ENCODE data around the gene NT5E.

The NT5E gene

DNA sequence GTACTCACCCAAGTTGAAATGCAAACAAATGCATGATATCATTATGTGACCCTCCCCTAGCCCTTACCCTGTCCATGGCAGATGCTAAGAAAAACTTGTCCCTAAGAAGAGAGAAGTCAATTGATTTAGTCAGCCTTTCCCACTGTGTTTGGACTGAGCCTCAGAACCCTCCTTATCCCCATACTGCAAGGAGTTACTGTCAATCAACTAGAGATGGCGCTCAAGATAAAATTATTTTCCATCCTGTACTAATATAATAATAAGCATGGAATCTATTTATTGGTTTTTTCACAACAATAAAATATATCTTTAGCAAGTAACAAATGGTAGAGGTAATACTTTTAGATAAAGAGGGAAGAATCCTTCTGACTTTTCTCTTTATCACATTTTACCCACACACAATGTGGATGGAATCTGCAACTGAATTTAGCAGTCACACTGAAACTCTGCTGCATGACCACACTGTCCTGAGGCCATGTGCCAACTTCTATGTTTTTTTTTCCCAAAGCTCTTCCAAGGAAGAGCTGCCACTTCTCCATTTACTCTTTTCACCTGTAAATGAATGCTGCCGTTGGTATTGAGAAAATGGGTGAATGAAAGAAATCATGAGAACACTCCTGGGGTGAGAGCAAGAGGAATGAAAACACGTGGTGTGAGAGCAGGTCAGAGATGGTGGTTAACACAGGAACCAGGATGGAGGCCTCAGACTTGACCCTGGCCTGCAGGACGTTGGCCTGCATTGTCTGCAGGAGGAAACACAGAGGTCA lies 10.5 kb downstream of the NT5E start:
- no peak for DNase-seq (ENCODE audit: low read depth)

DNA sequence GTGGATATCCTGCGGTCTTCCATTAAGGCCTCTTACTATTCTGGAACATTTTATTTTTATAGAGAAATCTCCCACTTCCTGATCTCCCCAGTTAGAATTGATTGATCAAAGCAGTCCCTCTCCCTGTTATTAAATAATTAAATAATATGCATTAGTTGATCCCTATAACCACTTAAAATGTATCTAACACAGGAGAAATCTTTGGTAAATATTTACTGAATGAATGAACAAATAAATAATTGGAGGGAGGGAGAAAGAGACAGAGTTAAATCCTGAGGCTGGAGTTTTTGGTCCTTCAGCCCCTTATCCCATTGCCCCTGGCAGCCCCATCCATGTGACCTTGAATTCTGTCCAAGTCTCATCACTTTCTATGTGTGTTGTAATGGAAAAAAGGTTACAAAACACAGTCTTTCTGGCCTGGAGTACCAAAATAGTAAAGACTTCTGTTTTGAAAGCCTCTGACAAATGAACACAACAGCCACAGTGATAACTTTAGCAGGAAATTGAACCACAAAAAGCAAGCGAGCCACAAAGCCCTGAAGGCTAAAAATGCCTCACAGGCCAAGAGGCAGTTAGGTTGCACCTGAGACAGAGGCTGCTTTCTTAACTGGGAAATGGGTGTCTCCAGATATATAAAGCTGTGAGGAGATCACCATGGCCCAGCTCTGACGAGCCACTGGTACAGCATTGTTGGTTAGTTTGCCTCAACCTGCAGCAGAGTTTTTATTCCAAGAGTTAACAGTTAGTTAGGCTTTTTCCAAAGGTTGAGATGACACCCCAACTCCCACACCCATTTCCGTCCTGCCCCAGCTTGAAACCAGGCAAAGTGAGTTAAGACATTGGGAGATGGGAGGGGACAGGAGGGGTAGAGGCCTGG lies 11.3 kb downstream of the NT5E start:
- DNase-seq (ENCODE audit: low read depth), result no peak

DNA sequence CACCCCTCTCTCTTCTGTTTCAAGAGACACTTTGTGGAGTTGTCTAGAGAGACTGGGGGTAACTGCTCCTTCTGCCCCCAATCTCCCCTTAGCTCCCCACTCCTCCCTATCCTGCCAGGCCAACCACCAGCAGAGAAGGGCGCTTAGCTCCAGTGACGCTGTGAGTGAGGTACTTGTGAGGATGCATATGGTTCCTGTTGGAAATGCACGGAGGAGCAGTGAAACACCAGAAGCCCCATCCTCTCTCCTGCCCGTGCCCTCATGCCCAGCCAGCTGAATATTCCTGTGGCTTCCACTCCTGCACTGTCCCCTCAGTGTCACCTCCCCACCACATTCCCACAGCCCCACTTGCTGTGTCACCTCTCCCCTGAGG lies 11.9 kb downstream of the NT5E start:
- no peak for DNase-seq (ENCODE audit: low read depth)

DNA sequence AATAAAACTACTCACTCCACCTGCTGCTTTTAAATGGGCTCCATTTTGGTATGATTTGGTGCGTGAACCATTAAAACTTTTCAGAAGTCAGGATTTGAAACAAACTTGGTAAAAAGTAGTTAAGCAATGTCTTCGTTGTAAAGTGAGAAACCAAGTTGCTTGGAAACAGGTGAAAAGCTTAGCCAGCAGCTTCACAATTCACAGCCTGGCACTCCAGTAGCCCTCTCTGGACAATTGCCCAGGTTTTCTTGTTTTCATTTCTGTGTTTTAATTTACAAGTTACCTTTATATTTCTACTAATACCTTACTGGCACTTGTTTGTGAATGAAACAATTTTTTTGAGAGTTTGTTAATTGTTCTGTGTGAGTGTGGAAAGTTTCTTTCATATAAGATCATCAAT lies 12.8 kb downstream of the NT5E start:
- DNase-seq (ENCODE audit: low read depth), result no peak

DNA sequence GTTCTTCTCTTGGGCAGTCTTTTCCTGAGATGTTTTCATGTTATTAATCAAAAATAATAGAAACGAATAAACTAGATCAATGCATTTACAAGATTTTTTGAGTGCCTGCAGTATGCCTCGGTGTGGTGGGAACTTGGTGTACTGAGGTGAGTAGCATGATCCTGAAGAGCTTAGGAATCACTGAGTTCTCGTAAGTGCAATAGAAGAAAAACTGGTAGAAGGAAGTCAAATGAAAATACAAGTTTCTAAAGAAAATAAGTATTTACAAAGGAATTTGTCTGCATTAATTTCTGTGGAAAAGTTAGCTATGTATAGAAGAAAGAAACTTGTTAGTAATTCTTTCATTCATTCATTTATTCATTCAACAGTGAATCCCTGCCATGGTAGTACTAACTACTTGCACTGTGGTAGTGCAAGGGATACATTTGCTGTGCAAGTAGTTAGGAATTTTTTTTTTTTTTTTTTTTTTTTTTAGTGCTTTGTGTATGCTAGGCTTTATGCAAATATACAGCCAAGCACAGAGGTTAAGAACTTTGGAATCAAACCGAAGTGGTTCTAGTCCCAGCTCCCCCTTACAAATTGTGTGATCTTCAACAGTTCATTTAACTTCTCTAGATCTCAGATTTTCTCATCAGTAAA lies 13.9 kb downstream of the NT5E start:
- DNase-seq (ENCODE audit: low read depth), result no peak

DNA sequence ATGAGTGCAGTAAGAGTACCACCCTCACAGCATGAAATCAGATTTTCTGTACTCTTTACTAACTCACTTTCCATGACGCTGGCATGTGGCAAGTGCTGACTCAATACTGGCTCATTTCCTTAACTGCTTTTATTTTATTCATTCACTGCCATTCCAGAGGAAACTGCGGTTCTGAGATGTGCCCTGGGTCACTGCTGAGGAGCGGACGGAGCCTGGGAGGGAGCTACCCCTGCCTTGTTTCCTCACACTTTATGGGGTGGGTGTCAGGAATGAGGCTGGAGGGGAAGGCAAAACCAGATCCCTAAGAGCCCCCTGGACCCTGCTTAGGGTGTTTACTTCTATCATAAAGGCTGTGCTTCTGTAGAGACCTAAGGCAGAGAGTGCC lies 14.4 kb downstream of the NT5E start:
- DNase-seq (ENCODE audit: low read depth), result peak; percentile 87

DNA sequence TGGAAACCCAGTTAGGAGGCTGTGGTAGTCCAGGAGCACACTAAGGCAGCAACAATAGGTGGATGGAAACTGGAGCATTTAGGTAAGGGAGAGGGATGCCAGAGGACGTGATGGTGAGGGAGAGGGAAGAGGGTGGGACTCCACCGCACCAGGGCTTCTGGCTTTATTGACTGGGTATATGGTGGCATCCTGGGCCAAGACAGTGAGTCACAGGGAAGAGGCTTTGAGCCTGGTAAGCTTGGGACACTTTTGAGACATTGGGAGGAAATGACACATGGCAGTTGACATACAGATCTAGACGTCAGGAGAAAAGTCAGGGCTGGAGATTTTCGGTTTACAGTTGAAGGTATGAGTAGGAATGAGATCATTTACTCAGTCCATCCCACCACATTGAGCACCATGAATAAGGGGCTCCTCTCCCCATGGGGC lies 14.9 kb downstream of the NT5E start:
- DNase-seq (ENCODE audit: low read depth), result peak; percentile 85

DNA sequence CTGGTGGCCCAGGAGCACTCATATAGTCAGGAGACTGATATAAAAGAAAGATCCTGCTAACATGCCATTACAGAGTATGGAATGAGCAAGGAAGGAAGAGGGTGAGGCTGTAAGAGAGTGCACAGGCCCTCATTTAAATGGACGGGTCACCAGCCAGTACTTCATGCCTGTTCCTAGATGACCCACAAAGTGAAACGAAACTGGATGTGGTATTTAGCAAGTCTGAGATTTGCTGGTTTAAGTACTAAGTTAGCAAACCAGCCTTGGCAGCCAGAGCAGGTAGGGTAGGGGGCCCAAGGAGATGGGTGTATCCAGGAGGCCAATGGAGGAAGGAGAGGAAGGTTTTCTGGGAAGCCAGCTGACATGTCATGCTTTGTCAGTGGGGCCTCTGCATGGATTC lies 15.9 kb downstream of the NT5E start:
- DNase-seq (ENCODE audit: low read depth), result no peak

DNA sequence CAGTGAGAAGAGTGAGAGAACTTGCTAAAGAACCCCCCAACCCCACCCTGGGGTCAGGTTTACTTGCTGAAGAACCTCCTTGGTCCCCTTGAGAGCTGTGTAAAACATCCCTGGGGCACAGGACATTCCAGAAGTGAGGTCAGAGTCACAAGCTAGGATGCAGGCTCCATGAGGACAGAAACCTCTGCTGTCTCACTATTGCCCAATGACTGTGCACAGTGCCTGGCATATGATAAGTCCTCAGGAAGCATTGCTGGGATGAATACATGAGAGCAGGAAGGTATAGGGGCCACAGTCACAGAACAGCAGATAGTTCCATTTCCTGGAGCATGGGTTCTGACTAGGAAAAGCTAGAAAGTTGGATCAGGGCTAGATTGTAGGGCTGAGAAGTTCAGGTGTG lies 18.4 kb downstream of the NT5E start:
- DNase-seq (ENCODE audit: low read depth), result no peak

DNA sequence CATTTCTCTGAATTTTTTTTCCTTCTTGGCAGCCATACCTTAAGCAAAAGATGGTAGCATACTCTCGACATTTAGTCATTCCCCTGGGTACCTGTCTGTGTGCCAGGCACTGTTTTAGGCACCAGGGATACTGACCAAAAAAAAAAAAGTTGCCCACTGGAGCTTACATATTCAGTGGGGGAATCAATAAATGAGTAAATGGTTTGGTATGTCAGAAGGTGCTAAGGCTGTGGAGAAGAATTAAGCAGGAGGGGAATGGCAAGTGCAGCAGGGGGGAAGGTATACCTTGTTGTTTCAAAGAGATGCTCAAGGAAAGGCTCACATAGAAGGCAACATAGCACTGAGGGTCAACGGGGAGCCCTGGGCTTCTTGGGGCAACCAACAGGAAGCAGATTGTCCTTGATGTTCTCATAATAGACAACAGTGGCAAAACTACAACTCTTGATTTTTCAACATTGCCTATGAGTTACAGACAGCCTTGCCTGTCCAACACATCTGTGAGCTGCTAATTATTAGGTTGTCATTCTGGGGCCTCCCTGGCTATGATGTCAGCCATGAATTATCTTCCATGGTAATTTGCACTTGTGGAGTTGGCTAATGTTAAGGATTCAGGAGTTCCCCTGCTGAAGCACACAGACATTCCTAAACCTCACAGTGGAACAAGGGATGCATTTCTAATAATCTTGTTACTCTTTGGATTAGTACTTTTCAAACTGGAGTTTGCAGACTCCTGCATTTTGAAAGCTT lies 19.6 kb downstream of the NT5E start:
- DNase-seq (ENCODE audit: low read depth), result no peak

DNA sequence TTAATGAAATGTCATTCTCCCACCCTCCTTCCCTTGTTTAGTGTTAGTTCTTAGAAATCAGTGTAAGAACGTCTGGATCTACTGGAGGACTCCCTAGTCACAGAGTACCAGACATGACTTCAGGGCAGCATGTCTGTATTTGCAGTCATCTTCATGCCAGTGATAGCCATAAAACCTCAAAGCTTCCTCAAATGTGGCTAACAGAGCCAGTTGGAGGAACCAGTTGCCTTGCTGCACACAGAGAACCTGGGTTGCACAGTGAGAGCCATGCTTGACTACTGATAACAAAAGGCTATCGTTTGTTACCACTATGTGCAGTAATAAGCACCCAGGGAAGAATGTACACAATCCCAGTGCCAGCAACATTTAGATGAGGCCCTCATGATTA lies 20.1 kb downstream of the NT5E start:
- DNase-seq (ENCODE audit: low read depth), result no peak

DNA sequence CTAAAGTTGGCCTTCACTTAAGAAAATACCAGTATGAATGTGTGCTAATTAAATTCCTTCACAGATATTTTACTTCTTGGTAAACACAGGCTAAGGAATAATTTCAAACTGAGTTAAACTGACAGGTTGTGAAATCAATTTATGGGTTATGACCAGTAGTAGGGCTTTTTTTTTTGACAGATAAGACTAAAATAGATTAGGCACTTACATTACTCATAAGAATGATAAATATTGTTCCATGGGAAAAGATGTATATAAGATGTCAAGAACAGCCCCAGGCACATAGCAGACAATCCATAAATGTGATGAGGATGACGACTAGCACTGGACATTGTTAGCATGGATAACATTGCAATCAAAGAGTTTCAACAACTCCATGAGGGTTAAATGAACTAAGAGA lies 22.9 kb downstream of the NT5E start:
- DNase-seq (ENCODE audit: low read depth), result no peak

DNA sequence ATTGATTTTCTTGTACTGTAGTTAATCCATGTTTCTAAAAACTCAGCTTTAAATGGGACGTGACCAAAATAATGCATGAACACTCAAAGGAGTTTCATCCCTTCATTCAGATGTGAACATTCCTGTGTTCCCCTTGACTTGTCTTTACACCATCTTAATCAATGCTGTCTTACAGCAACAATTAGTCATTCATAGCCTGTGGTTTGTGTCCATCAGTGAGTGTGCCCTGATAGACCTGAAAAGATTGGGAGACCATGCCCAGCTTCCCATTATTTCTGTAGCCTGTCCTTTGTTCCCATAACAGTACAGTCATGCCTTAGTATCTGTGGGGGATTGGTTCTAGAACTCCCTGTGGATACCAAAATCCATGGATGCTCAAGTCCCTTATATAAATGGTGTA lies 23.9 kb downstream of the NT5E start:
- no peak for DNase-seq (ENCODE audit: low read depth)

DNA sequence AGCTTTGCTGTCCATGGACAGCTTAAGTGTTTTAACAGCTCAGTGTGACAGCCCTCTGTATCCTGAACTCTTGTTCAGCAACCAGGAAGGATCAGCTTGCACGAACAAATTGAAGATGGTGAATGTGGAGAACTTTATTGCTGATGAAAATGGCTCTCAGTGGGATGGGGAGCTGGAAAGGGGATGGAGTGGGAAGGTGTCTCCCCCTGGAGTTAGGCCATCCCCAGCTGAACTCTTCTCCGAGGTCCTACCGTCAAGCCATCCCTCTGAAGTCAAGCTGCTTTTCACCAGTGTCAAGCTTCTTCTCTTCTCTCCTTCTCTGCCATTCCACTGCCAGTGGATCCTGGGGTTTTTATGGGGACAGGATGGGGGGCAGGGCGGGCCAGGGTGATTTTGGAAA lies 26.6 kb downstream of the NT5E start:
- no peak for DNase-seq (ENCODE audit: low read depth)

DNA sequence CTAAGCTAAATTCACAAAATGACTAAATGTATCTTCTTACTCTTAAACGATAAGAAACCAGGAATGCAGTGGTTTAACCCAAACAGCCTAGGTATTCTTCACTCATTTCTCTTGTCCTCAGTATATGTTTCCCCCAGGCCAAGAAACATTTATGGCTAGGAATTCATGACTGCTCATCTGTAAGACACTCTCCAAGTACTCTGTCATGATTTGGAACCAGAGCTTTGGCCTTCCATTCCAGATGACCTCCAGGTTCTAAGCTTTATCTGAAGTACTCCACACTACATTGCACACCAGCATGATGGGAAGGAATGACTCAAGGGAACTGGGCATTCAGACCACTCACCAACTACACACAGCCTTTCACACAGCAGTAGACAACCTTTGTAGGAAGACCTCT lies 29.3 kb downstream of the NT5E start:
- no peak for DNase-seq (ENCODE audit: low read depth)

DNA sequence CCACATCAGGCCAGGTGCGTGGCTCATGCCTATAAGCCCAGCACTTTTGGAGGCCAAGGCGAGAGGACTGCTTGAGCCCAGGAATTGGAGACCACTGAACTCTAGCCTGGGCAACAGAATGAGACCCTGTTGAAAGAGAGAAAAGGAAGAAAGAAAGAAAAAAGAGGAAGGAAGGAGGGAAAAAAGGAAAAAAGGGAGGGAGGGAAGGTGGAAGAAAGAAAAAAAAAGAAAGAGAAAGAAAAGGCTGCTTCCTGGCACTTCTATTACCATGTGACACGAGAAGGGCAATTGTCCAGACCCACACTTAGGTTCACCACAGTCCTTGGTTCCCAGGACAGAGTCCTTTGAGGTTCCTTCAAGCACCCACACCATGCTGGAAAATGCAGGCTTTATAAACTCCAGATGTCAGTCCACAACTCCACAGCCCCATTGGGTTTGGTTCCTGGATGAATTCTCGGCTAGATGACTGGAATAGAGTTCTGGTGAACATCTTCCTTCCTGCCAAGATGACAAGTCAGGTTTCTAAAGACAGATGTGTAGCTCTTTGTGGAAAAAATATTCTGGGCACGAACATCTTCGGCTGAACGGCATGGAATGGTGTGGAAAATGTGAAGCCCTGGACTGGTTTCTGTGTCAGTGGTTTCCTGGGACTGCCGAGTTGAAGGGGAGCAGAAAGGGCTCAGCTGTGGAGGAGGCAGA lies 32.5 kb downstream of the NT5E start:
- no peak for DNase-seq (ENCODE audit: low read depth)

DNA sequence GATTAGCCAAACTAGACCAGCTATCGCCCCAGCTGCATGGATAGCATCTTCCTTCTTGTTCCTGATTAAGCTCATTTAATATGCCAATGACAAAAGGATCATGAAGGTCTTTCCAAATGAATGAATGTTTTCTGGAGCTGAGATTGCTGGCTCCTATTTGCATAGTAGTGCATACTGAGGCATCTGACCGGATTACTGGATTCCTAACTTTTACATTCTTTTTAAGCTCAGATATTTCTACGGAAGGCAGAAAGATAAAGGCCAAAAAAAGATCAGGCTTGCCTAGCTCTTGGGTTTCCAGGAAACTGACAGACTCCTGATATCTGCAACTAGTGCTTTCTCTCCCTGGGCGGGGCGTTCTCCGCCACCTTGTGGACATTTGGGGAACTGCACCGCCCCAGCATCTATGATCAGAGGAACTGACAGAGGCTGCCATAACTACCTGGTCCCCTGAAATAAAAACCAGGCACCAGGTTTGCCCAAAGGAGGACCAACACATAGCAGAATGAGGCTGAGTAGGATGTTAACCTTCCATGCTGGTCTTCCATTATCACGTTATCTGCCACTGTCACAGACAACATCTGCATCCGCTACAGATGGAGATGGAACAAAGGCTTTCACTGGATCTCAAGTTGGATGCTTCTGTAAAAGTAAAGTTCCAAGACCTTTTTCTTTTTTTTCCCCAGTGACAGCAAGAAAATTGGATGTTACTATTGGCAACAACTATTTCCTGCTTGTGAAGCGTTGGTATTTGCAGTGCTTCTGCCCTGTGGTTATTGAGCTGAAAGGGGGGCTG lies 33.2 kb downstream of the NT5E start:
- DNase-seq (ENCODE audit: low read depth), result no peak

DNA sequence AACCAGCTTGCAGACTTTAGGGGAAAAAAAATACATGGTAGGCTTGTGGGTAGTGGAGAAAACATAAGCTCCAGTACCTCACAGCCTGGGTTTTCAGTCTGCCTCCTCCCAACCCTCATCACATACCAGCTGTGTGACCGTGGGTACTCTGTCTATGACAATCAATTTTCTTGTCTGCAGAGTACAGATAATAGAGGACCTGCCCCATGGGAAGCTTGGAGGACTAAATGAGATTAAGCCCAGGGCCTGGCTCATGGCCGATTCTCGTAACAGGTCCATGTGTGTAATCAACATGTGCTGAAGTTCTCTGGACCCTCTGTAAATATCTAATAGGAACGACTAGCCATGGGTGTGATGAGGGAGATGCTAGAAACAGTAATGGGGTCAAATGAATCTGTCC lies 34.0 kb downstream of the NT5E start:
- no peak for DNase-seq (ENCODE audit: low read depth)

DNA sequence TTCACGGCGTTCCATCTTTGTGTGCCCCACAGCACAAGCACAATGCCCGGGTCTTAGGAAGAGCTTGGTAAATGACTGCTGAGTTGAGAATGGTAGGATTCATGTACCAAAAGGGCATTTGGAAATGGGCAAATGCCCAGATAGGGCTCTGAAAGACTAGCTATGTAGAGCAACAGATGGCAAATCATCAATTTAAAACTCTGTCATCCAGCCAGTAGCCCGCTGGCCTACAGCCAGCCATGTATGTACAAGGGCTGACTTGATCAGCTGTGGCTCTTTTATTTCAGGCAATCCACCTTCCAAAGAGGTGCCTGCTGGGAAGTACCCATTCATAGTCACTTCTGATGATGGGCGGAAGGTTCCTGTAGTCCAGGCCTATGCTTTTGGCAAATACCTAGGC lies 35.1 kb downstream of the NT5E start:
- no peak for DNase-seq (ENCODE audit: low read depth)

DNA sequence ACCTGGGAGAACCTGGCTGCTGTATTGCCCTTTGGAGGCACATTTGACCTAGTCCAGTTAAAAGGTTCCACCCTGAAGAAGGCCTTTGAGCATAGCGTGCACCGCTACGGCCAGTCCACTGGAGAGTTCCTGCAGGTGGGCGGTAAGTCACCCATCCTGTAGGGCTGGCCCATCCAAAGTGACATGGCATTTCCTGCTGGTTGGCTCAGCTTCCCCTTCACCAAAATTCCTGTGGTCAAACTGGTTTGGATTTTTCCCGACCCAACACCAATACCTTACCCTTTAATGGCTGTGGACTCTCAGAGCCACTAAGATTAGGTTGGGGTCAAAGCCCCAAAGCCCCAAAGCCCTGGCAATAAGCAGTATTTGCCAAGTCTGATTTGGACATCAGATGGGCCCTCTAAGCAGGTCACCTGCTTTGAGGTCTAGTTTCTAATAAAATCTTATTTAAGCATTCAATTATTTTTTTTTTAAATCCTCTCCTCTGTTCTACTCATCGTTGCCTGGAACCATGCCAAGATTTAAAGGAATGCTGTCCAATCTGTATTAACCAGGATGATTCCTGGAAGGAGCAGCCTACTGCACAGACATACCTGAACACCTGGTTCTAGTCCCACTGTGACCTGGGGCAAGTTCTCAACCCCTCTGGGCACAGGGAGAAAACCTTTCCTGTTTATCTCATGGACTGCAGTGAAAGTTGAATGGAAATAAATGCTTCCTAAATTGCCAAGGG lies 40.8 kb downstream of the NT5E start:
- DNase-seq (ENCODE audit: low read depth), result peak; percentile 36
